ENCODE measurements around the gene SPATA13. TPM values are rescaled to one million over a fixed set of nuclear protein-coding genes. Genes with fewer than 3 reads are reported as not detected.

The SPATA13 gene
- total RNA-seq, 1 experiment from 2014 or later, result 14.1 TPM

DNA sequence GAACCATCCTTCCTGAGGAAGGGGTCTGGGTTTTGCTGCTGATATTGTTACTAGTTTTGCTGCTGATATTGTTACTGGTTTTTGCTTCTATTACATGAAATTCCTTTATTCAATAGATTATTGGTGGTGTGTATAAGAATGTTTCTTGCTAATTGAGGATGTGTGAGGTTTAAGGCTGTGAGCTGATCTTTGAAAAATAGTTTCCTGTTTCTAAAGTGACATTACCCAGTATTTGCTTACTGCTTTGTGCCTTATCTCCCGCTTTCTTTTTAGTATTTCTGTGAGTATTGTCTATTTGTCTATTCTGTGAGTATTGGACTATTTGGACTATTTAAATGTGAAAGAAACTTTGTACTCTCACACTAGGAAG, 110.7 kb downstream of the SPATA13 start:
- no peak overlapping the region; a peak in 1 of 7 replicates for H3K27ac Mint-ChIP-seq
- no peak overlapping the region for H3K4ac ChIP-seq (ENCODE audit: low read depth, low read length)
- H3K36me3 Mint-ChIP-seq (ENCODE audit: insufficient read depth in 1 of 3, low read depth in 3 of 3), result no peaks in the 10 kb centered on the region; a peak in 2 of 7 replicates
- H3K9me3 Mint-ChIP-seq, result no peaks in the 10 kb centered on the region
- no peak overlapping the region for H4K8ac ChIP-seq (replicated peaks; ENCODE audit: insufficient read length, low read depth, low read length)
- H3K4me1 Mint-ChIP-seq, result peaks cover 6 to 19% of the 10 kb centered on the region in 2 experiments
- no peak overlapping the region for H2AFZ ChIP-seq (ENCODE audit: low read length)
- H4K20me1 ChIP-seq (ENCODE audit: control insufficient read depth, insufficient read depth, insufficient read length), result no peaks in the 10 kb centered on the region
- H3K23ac ChIP-seq (ENCODE audit: insufficient read length, low read depth, low read length), result no peak overlapping the region
- no peak overlapping the region for H3K27ac ChIP-seq (ENCODE audit: insufficient read length, low read depth, low read length)
- H3K9me3 ChIP-seq (ENCODE audit: control insufficient read depth, low read depth, low read length), result no peaks in the 10 kb centered on the region
- H3K56ac ChIP-seq (ENCODE audit: insufficient read length, low read depth, low read length), result no peak overlapping the region
- H2BK12ac ChIP-seq (ENCODE audit: insufficient read length, low read depth, low read length), result no peak overlapping the region
- WGBS (ENCODE audit: extremely low coverage, insufficient read length, low lambda C conversion rate), result no CpG with 5 or more reads among the region's 1 CpG
- H3K14ac ChIP-seq (ENCODE audit: insufficient read depth, low read length), result no peak overlapping the region
- H3K27me3 Mint-ChIP-seq (ENCODE audit: low read depth), result no peaks in the 10 kb centered on the region; the same call in 1 of the 2 replicates
- H4K91ac ChIP-seq (ENCODE audit: insufficient read length, low read depth, low read length), result no peak overlapping the region
- TF ChIP-seq, protein P1, sequence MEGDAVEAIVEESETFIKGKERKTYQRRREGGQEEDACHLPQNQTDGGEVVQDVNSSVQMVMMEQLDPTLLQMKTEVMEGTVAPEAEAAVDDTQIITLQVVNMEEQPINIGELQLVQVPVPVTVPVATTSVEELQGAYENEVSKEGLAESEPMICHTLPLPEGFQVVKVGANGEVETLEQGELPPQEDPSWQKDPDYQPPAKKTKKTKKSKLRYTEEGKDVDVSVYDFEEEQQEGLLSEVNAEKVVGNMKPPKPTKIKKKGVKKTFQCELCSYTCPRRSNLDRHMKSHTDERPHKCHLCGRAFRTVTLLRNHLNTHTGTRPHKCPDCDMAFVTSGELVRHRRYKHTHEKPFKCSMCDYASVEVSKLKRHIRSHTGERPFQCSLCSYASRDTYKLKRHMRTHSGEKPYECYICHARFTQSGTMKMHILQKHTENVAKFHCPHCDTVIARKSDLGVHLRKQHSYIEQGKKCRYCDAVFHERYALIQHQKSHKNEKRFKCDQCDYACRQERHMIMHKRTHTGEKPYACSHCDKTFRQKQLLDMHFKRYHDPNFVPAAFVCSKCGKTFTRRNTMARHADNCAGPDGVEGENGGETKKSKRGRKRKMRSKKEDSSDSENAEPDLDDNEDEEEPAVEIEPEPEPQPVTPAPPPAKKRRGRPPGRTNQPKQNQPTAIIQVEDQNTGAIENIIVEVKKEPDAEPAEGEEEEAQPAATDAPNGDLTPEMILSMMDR (conservative IDR thresholded peaks at IDR 0.05), result no peak
- no peak overlapping the region for H2BK120ac ChIP-seq (ENCODE audit: low read depth, low read length, poor library complexity, severe bottlenecking)
- H4K5ac ChIP-seq (ENCODE audit: insufficient read length, low read depth, low read length), result no peak overlapping the region
- no peaks in the 10 kb centered on the region for H3K79me1 ChIP-seq (ENCODE audit: insufficient read depth, low read depth, low read length, poor library complexity, severe bottlenecking)
- H3K79me2 ChIP-seq (ENCODE audit: insufficient read depth, low read length), result no peaks in the 10 kb centered on the region
- no peak overlapping the region for H2AK5ac ChIP-seq (ENCODE audit: insufficient read length, low read length)
- H3K23me2 ChIP-seq (ENCODE audit: insufficient read length, low read depth, low read length, poor library complexity, severe bottlenecking), result no peaks in the 10 kb centered on the region
- no peak overlapping the region for H3K9ac ChIP-seq (ENCODE audit: extremely low read depth, insufficient read length, low read length)
- no peaks in the 10 kb centered on the region for H3K4me1 ChIP-seq (ENCODE audit: insufficient read depth, low read length)
- no peak overlapping the region for H3T11ph ChIP-seq (ENCODE audit: low read length)
- no peak overlapping the region for H2BK15ac ChIP-seq (ENCODE audit: low read depth, low read length)
- no peak overlapping the region for H2BK20ac ChIP-seq (ENCODE audit: low read depth, low read length, poor library complexity, severe bottlenecking)
- H3K4me2 ChIP-seq (ENCODE audit: insufficient read depth, insufficient read length, low read length), result no peak overlapping the region
- no peak for DNase-seq
- no peak overlapping the region for H3K18ac ChIP-seq (ENCODE audit: insufficient read length, low read depth, low read length)
- H2BK5ac ChIP-seq (ENCODE audit: insufficient read length, low read length), result no peak overlapping the region
- no peaks in the 10 kb centered on the region for H3K27me3 ChIP-seq (ENCODE audit: insufficient read depth, low read length)
- no peak overlapping the region; a peak in 1 of 5 replicates for H3K4me3 Mint-ChIP-seq

All from H9 (cell line).